ENCODE data around the gene WNT6. TPM values are rescaled to one million over a fixed set of nuclear protein-coding genes. Genes with fewer than 3 reads are reported as not detected.
A peak's percentile ranks its signal among the peaks of the same experiment; 100 is the strongest.

The WNT6 gene
- total RNA-seq, 1 donor from 2014 or later: 0.44 TPM

DNA sequence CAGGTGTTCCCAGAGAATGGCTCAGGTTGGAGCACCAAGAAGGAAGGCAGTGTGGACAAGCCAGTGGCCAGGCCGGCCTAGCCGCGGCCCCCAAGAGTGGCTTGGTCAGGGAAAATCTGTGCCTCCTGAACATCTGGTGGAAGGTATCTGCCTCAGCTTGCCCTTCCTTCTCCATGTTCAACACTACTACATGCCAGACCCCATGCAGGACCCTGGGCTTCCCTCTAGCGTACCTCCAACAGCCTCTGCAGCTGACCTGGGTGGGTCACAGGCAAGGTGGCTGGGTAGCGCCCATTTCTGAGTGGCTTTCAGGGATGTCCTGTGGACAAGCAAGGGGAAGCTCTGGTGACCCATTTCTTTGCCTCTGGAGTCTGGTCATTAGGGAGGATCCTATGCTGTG, 28.7 kb downstream of the WNT6 start:
- Histone ChIP-seq H3K27me3 (ENCODE audit: low read depth) (peaks cover 21% of the 10 kb centered on the region), H3K27ac (no peak overlapping the region), H3K4me3 (no peak overlapping the region), H3K36me3 (no peaks in the 10 kb centered on the region), H3K4me1 (peaks cover 11% of the 10 kb centered on the region), H3K9me3 (no peaks in the 10 kb centered on the region)
- DNase-seq: no peak
- ATAC-seq: no peak
- intact Hi-C loops (cut with DNase I): no loop called here
- no peak for TF ChIP-seq CTCF (IDR thresholded peaks at IDR 0.05)

DNA sequence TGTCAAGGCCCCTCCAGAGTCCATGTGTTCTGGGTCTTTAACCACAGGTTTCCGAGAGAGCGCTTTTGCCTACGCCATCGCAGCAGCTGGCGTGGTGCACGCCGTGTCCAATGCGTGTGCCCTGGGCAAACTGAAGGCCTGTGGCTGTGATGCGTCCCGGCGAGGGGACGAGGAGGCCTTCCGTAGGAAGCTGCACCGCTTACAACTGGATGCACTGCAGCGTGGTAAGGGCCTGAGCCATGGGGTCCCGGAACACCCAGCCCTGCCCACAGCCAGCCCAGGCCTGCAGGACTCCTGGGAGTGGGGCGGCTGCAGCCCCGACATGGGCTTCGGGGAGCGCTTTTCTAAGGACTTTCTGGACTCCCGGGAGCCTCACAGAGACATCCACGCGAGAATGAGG, 30.3 kb downstream of the WNT6 start:
- Histone ChIP-seq H3K4me3 (no peak overlapping the region), H3K36me3 (no peaks in the 10 kb centered on the region), H3K4me1 (peaks cover 18% of the 10 kb centered on the region), H3K27ac (no peak overlapping the region), H3K9me3 (no peaks in the 10 kb centered on the region), H3K27me3 (ENCODE audit: low read depth) (peaks cover 23% of the 10 kb centered on the region)
- TF ChIP-seq CTCF (IDR thresholded peaks at IDR 0.05): no peak
- no peak for DNase-seq
- intact Hi-C loops (cut with DNase I): no loop called here
- no peak for ATAC-seq

DNA sequence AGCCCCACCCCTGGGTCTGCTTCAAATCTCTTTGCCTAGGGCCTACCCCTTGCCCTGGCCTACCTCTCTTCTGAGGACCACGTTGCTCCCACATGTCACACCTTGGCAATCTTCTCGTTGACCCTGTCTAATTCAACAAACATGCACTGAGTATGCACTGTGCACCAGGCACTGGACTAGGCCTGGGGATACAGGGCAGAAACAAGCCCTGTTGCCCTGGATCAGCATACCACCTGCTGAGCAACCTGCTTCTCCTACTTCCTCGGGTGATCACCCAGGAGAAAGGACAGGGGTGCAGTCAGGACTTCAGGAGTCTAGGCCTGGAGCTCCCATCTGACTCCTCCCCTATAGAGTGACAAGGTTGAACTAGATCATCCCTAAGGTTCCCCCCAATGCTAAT, 30.8 kb downstream of the WNT6 start:
- intact Hi-C loops (cut with DNase I): no loop called here
- no peaks in the 10 kb centered on the region for H3K9me3 ChIP-seq
- H3K4me3 ChIP-seq: no peak overlapping the region
- no peak for DNase-seq
- H3K27me3 ChIP-seq (ENCODE audit: low read depth): peaks cover 27% of the 10 kb centered on the region
- no peaks in the 10 kb centered on the region for H3K36me3 ChIP-seq
- peaks cover 18% of the 10 kb centered on the region for H3K4me1 ChIP-seq
- TF ChIP-seq CTCF (IDR thresholded peaks at IDR 0.05): no peak
- ATAC-seq: no peak
- no peak overlapping the region for H3K27ac ChIP-seq

- Histone ChIP-seq H3K27me3 (ENCODE audit: low read depth) (peaks cover 39% of the 10 kb centered on the region), H3K36me3 (no peaks in the 10 kb centered on the region), H3K9me3 (no peaks in the 10 kb centered on the region), H3K27ac (no peak overlapping the region), H3K4me3 (no peak overlapping the region), H3K4me1 (peaks cover 24% of the 10 kb centered on the region)
- ATAC-seq (no peak), DNase-seq (no peak)
- intact Hi-C loops (cut with DNase I): no loop called here
- TF ChIP-seq CTCF (IDR thresholded peaks at IDR 0.05): no peak
Observed at GRCh38 chr2:218891275-218892135, 31.9 kb downstream of the WNT6 start.

DNA sequence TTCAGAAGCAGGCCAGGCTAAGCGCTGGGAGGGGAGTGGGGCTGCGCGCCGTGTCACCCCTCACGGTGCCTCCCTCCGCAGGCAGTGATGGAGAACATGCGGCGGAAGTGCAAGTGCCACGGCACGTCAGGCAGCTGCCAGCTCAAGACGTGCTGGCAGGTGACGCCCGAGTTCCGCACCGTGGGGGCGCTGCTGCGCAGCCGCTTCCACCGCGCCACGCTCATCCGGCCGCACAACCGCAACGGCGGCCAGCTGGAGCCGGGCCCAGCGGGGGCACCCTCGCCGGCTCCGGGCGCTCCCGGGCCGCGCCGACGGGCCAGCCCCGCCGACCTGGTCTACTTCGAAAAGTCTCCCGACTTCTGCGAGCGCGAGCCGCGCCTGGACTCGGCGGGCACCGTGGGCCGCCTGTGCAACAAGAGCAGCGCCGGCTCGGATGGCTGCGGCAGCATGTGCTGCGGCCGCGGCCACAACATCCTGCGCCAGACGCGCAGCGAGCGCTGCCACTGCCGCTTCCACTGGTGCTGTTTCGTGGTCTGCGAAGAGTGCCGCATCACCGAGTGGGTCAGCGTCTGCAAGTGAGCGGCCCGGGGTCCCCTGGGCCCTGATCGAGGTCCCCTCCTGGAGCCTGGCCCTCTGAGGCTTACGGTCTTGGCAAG, 33.2 kb downstream of the WNT6 start:
- intact Hi-C loops (cut with DNase I): no loop called here
- peak; percentile 82 for DNase-seq
- peak overlapping the region; percentile 31 for H3K27ac ChIP-seq
- peaks cover 52% of the 10 kb centered on the region for H3K27me3 ChIP-seq (ENCODE audit: low read depth)
- H3K4me3 ChIP-seq: peak overlapping the region; percentile 47
- H3K4me1 ChIP-seq: peaks cover 37% of the 10 kb centered on the region
- TF ChIP-seq CTCF (IDR thresholded peaks at IDR 0.05): peak; percentile 61
- H3K9me3 ChIP-seq: no peaks in the 10 kb centered on the region
- peak; percentile 81 to 88 for ATAC-seq
- H3K36me3 ChIP-seq: no peaks in the 10 kb centered on the region
